Activated naive CD4-positive, alpha-beta T cell treated with anti-CD3 and anti-CD28 coated beads, Interleukin-2, amount 50 U/mL, for 24 hours (primary cell): ENCODE measurements around the gene FAM3D.

Source experiments
- H3K27ac Mint-ChIP-seq: one replicate; pipeline ENCODE4 v1.8.0; 2021; ENCODE audit warnings: mild to moderate bottlenecking, mixed read lengths
- H3K27me3 Mint-ChIP-seq: one replicate; pipeline ENCODE4 v1.8.0; 2021; ENCODE audit warnings: mixed read lengths
- H3K36me3 Mint-ChIP-seq: one replicate; pipeline ENCODE4 v1.8.0; 2021; ENCODE audit warnings: mixed read lengths
- H3K4me1 Mint-ChIP-seq: one replicate; pipeline ENCODE4 v1.8.0; 2021; ENCODE audit warnings: mixed read lengths
- H3K4me3 Mint-ChIP-seq: one replicate; pipeline ENCODE4 v1.8.0; 2021; ENCODE audit warnings: mild to moderate bottlenecking, mixed read lengths
- H3K9me3 Mint-ChIP-seq: one replicate; pipeline ENCODE4 v1.8.0; 2021; ENCODE audit warnings: mixed read lengths

Gene FAM3D

GRCh38 chr3:58608648-58609047, 57.9 kb downstream of the FAM3D start:
- Mint-ChIP-seq H3K4me1 (no peaks in the 10 kb centered on the region), H3K9me3 (no peaks in the 10 kb centered on the region), H3K4me3 (no peak overlapping the region), H3K36me3 (no peaks in the 10 kb centered on the region), H3K27me3 (peaks cover 5% of the 10 kb centered on the region), H3K27ac (no peak overlapping the region)

- Mint-ChIP-seq H3K9me3 (no peaks in the 10 kb centered on the region), H3K27me3 (peaks cover 5% of the 10 kb centered on the region), H3K4me3 (no peak overlapping the region), H3K36me3 (no peaks in the 10 kb centered on the region), H3K27ac (no peak overlapping the region), H3K4me1 (no peaks in the 10 kb centered on the region)
Measured at GRCh38 chr3:58607816-58608215, 58.8 kb downstream of the FAM3D start.

DNA sequence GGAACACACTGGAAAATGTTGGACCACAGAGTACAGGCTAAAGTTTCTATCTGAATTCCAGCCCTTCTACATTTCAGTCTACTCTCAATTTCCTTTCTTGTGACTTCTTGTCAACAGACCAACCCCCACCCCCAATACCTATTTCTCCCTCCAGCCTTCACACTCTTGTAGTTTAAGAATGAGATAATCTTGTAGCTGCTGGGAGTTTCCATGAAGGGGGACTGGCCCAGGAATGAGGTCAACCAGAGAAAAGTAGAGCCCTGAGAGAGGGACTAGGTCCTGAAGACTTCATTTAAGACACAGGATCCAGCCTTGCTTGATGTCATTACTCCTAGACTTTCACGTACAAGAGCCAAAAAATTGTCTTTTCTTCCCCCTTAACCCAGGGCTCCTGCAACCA, 59.9 kb downstream of the FAM3D start:
- peaks cover 8% of the 10 kb centered on the region for H3K27me3 Mint-ChIP-seq
- no peaks in the 10 kb centered on the region for H3K36me3 Mint-ChIP-seq
- H3K27ac Mint-ChIP-seq: no peak overlapping the region
- no peak overlapping the region for H3K4me3 Mint-ChIP-seq
- no peaks in the 10 kb centered on the region for H3K9me3 Mint-ChIP-seq
- H3K4me1 Mint-ChIP-seq: no peaks in the 10 kb centered on the region

DNA sequence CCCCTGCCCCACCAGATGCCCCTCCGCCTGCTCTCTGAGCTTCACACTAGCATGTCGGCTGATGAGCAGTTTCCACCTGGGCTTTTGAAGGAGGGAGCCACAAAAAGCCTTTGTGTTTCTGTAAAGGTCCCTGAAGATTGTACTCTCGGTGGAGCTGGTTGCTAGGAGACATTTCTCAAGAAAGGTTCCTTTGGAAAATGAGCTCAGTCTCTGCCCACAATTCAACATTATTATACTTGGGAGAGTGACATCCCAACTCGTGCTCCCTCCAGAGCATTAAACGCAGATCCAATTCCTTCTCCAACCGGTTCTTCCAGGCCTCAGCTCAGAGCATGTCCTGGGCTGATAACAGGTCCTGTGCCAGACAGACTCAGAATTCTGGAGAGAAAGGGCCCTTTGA, 62.5 kb downstream of the FAM3D start:
- Mint-ChIP-seq H3K4me3 (no peak overlapping the region), H3K27me3 (peaks cover 10% of the 10 kb centered on the region), H3K36me3 (no peaks in the 10 kb centered on the region), H3K9me3 (no peaks in the 10 kb centered on the region), H3K27ac (no peak overlapping the region), H3K4me1 (no peaks in the 10 kb centered on the region)

DNA sequence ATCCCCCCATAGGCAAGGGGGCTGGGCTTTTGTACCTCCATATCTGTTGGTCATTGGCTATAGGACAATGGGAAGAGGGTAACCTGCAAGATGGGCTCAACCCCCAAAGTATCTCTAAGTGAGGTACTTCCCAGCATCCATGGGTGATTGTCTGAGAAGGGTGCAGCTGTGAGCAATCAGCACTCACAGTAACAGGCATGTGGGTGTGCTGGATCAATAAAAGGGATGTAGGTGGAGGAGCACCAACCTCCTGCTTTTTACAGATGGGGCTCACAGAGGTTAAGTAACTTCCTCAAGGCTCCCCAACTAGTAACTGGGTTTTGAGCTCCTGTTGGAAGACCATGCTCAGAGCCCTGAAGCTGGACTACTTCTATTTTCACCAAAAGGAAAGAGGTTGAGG, 63.0 kb downstream of the FAM3D start:
- H3K4me3 Mint-ChIP-seq: no peak overlapping the region
- no peak overlapping the region for H3K27ac Mint-ChIP-seq
- no peaks in the 10 kb centered on the region for H3K4me1 Mint-ChIP-seq
- H3K36me3 Mint-ChIP-seq: no peaks in the 10 kb centered on the region
- H3K9me3 Mint-ChIP-seq: no peaks in the 10 kb centered on the region
- H3K27me3 Mint-ChIP-seq: peaks cover 9% of the 10 kb centered on the region

DNA sequence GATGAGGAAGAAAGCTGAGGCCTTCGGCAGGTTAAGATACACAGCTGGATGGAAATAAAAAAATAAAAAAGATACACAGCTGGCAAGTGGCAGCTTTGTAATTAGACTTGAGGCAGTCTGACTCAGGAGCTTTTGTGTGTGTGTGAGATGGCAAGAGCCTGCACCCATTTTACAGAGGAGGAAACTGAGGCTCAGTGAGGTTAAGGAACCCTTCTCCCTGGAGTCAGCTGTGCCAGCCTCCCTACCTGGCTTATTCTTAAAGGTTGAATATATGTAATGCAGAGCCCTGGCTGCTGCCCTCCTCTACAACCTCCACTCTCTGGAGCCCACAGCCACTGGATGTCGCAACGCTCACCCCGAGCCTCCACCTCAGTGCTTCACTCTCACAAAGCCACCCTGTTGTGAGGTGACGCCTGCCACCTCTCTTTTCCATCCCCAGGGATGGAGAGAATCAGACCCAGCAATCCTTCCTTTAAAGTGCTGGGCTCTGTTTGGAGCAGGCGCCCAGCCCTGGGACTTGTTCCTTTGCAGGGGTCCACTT, 68.7 kb downstream of the FAM3D start:
- no peaks in the 10 kb centered on the region for H3K36me3 Mint-ChIP-seq
- no peak overlapping the region for H3K27ac Mint-ChIP-seq
- H3K4me3 Mint-ChIP-seq: no peak overlapping the region
- no peaks in the 10 kb centered on the region for H3K4me1 Mint-ChIP-seq
- peaks cover 9% of the 10 kb centered on the region for H3K27me3 Mint-ChIP-seq
- H3K9me3 Mint-ChIP-seq: no peaks in the 10 kb centered on the region

GRCh38 chr3:58596834-58597518, 69.6 kb downstream of the FAM3D start:
- Mint-ChIP-seq H3K4me3 (no peak overlapping the region), H3K9me3 (no peaks in the 10 kb centered on the region), H3K27me3 (peaks cover 5% of the 10 kb centered on the region), H3K36me3 (no peaks in the 10 kb centered on the region), H3K27ac (no peak overlapping the region), H3K4me1 (no peaks in the 10 kb centered on the region)

- Mint-ChIP-seq H3K4me1 (no peaks in the 10 kb centered on the region), H3K27ac (no peak overlapping the region), H3K36me3 (no peaks in the 10 kb centered on the region), H3K27me3 (no peaks in the 10 kb centered on the region), H3K9me3 (no peaks in the 10 kb centered on the region), H3K4me3 (no peak overlapping the region)
Measured at GRCh38 chr3:58594117-58594516, 72.5 kb downstream of the FAM3D start.

DNA sequence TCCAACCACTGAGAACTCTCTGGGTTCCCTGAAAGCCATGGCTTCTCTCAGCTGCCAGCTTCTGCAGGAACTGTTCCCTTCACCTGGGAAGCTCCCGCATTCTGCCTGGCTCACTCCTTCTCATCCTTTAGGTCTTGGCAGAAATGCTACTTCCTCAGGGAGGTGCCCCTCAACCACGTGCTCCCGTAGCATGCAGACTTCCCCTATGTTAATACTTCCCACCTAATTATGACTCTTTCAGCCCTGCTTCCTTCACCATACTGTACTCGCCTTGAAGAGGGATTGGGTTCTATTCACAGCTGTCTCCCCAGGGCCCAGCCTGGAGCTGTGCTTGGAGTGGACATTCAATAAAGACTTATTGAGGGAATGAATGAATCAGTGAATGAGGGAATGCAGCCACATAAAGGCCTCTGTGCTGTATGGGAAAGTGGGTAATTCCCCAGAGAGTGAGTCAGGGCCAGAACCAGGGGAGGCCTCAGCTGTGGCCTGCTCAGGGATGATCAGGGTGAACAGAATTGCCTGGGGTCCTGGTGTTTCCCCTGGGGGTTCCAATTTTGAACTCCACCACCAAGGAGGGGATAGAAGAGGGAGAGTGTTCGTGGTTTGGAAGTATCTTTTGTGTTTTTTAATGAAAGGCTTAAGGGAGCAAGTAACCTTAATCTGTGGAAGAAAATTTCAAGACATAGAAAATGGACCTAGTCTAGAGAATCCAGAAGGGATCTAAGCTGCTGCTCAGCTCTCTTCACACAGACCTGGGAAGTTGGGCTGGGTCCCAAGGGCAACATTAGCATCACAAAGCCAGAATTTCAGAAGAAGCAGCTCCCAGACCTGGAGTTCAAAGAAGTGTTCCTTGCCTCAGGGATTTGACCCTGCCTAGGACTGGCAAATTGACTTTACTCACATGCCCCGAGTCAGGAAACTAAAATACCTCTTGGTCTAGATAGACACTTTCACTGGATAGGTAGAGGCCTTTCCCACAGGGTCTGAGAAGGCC, 74.8 kb downstream of the FAM3D start:
- H3K27me3 Mint-ChIP-seq: peaks cover 7% of the 10 kb centered on the region
- H3K4me1 Mint-ChIP-seq: no peaks in the 10 kb centered on the region
- no peak overlapping the region for H3K4me3 Mint-ChIP-seq
- no peaks in the 10 kb centered on the region for H3K9me3 Mint-ChIP-seq
- no peaks in the 10 kb centered on the region for H3K36me3 Mint-ChIP-seq
- H3K27ac Mint-ChIP-seq: no peak overlapping the region

- Mint-ChIP-seq H3K9me3 (no peaks in the 10 kb centered on the region), H3K27me3 (peaks cover 20% of the 10 kb centered on the region), H3K36me3 (peaks cover 2% of the 10 kb centered on the region), H3K4me3 (no peak overlapping the region), H3K27ac (no peak overlapping the region), H3K4me1 (peaks cover 12% of the 10 kb centered on the region)
Measured at GRCh38 chr3:58588030-58588614, 78.5 kb downstream of the FAM3D start.

GRCh38 chr3:58586776-58587192, 79.8 kb downstream of the FAM3D start:
- H3K4me1 Mint-ChIP-seq: peaks cover 12% of the 10 kb centered on the region
- peaks cover 20% of the 10 kb centered on the region for H3K27me3 Mint-ChIP-seq
- H3K27ac Mint-ChIP-seq: no peak overlapping the region
- H3K4me3 Mint-ChIP-seq: no peak overlapping the region
- H3K9me3 Mint-ChIP-seq: no peaks in the 10 kb centered on the region
- peaks cover 2% of the 10 kb centered on the region for H3K36me3 Mint-ChIP-seq

DNA sequence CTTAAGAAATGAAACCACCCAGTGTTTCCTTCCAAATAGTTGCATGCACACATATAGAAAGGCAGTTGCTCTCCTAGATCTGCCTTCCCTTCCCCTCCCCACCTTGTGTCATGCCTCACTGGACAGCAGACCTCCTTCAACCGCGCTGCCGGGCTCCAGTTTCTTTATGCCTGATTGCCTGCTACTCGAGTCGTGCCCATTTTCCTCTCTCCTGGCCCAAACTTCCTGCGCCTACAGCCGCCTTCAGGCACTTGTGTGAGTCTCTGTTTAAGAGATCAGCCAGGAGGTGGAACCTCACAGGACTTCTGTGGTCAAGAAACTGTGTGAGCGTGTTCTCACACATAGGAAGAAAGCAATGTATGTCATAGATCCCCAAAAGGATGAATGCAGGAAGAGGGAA, 80.6 kb downstream of the FAM3D start:
- Mint-ChIP-seq H3K27me3 (peaks cover 20% of the 10 kb centered on the region), H3K9me3 (no peaks in the 10 kb centered on the region), H3K4me1 (peaks cover 12% of the 10 kb centered on the region), H3K27ac (peak overlapping the region; percentile 38), H3K36me3 (peaks cover 2% of the 10 kb centered on the region), H3K4me3 (peak overlapping the region; percentile 94)

- Mint-ChIP-seq H3K4me3 (peak overlapping the region; percentile 94), H3K27me3 (peaks cover 20% of the 10 kb centered on the region), H3K9me3 (no peaks in the 10 kb centered on the region), H3K36me3 (peaks cover 2% of the 10 kb centered on the region), H3K27ac (no peak overlapping the region), H3K4me1 (peaks cover 12% of the 10 kb centered on the region)
Measured at GRCh38 chr3:58585005-58585786, 81.4 kb downstream of the FAM3D start.

DNA sequence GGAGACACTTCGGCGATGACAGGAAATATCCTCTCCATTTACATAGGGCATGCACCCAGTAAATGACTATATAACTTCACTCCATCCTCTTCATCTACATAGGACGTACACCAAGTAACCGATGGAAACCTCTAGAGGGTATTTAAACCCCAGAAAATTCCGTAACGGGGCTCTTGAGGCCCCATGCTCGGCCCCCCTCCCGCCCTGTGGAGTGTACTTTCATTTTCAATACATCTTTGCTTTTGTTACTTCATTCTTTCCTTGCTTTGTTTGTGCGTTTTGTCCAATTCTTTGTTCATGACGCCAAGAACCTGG, 81.9 kb downstream of the FAM3D start:
- H3K9me3 Mint-ChIP-seq: no peaks in the 10 kb centered on the region
- no peak overlapping the region for H3K27ac Mint-ChIP-seq
- peaks cover 2% of the 10 kb centered on the region for H3K36me3 Mint-ChIP-seq
- H3K4me1 Mint-ChIP-seq: peaks cover 12% of the 10 kb centered on the region
- H3K27me3 Mint-ChIP-seq: peaks cover 20% of the 10 kb centered on the region
- H3K4me3 Mint-ChIP-seq: peak overlapping the region; percentile 94
